ENCODE results near the gene ZNF469. TPM values are rescaled to one million over a fixed set of nuclear protein-coding genes. Genes with fewer than 3 reads are reported as not detected.

The ZNF469 gene
- total RNA-seq, 1 experiment from 2014 or later, result not detected

- no peaks in the 10 kb centered on the region for H3K79me2 ChIP-seq (ENCODE audit: low read length)
- H3K9me3 ChIP-seq (ENCODE audit: low read length), result no peaks in the 10 kb centered on the region
- no peak overlapping the region for H3K4me2 ChIP-seq (ENCODE audit: low read depth, low read length, poor library complexity, severe bottlenecking)
- H3K9me2 ChIP-seq (replicated peaks; ENCODE audit: insufficient read depth, low read length), result no peaks in the 10 kb centered on the region
- no peaks in the 10 kb centered on the region for H4K20me1 ChIP-seq (ENCODE audit: insufficient read depth, low read depth, low read length)
- H3K27me3 ChIP-seq (ENCODE audit: low read length), result no peaks in the 10 kb centered on the region
- H3K4me3 ChIP-seq (ENCODE audit: low read length), result no peak overlapping the region
- no peak overlapping the region for H3K9ac ChIP-seq (ENCODE audit: low read length)
- H3K36me3 ChIP-seq (ENCODE audit: insufficient read depth, low read length), result no peaks in the 10 kb centered on the region
- no peak overlapping the region for H2AFZ ChIP-seq (ENCODE audit: low read length)
- H3K27ac ChIP-seq (ENCODE audit: low read length), result no peak overlapping the region
- no peak for DNase-seq
- H3K4me1 ChIP-seq (ENCODE audit: low read length), result peaks cover 8% of the 10 kb centered on the region
These were observed 31.8 kb upstream of the ZNF469 start for GRCh38 chr16:88350922-88351321.

GRCh38 chr16:88351491-88352101 is 31.2 kb upstream of the ZNF469 start:
- Histone ChIP-seq H3K9me3 (ENCODE audit: low read length) (no peaks in the 10 kb centered on the region), H3K4me3 (ENCODE audit: low read length) (no peak overlapping the region), H4K20me1 (ENCODE audit: insufficient read depth, low read depth, low read length) (no peaks in the 10 kb centered on the region), H3K36me3 (ENCODE audit: insufficient read depth, low read length) (no peaks in the 10 kb centered on the region), H3K4me2 (ENCODE audit: low read depth, low read length, poor library complexity, severe bottlenecking) (no peak overlapping the region), H3K9me2 (replicated peaks; ENCODE audit: insufficient read depth, low read length) (no peaks in the 10 kb centered on the region), H2AFZ (ENCODE audit: low read length) (no peak overlapping the region), H3K27me3 (ENCODE audit: low read length) (no peaks in the 10 kb centered on the region), H3K27ac (ENCODE audit: low read length) (no peak overlapping the region), H3K4me1 (ENCODE audit: low read length) (peaks cover 8% of the 10 kb centered on the region), H3K9ac (ENCODE audit: low read length) (no peak overlapping the region), H3K79me2 (ENCODE audit: low read length) (no peaks in the 10 kb centered on the region)
- DNase-seq, result no peak

- Histone ChIP-seq H3K4me3 (ENCODE audit: low read length) (no peak overlapping the region), H3K27ac (ENCODE audit: low read length) (no peak overlapping the region)
These were observed 30.2 kb upstream of the ZNF469 start for GRCh38 chr16:88352261-88353200.

DNA sequence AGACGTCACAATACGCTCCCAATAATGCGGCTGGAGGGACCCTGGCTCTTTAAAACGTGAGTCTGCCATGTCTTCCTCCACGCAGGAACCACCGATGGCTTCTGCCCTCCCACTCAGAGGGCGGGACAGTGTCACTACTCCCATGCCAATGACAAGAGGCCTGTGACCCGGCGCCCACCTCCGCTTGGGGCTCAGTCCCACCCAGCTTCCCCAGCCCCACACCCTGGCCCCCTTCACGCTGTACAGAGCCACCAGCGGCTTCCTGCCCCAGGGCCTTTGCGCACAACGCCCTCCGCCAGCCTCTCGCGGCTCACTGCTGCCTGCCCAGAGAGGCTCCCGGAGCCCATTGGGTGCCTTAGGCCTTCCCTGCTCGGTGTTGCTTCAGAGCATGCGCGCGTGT is 29.5 kb upstream of the ZNF469 start:
- H3K27ac ChIP-seq (ENCODE audit: low read length), result no peak overlapping the region

More at GRCh38 chr16:88352261-88353200, 30.2 kb upstream of the ZNF469 start:
- Histone ChIP-seq H3K79me2 (ENCODE audit: low read length) (no peaks in the 10 kb centered on the region), H3K9me3 (ENCODE audit: low read length) (no peaks in the 10 kb centered on the region), H3K4me2 (ENCODE audit: low read depth, low read length, poor library complexity, severe bottlenecking) (no peak overlapping the region), H3K36me3 (ENCODE audit: insufficient read depth, low read length) (no peaks in the 10 kb centered on the region), H3K9me2 (replicated peaks; ENCODE audit: insufficient read depth, low read length) (no peaks in the 10 kb centered on the region), H3K9ac (ENCODE audit: low read length) (no peak overlapping the region), H4K20me1 (ENCODE audit: insufficient read depth, low read depth, low read length) (no peaks in the 10 kb centered on the region), H3K4me1 (ENCODE audit: low read length) (peaks cover 8% of the 10 kb centered on the region), H2AFZ (ENCODE audit: low read length) (no peak overlapping the region), H3K27me3 (ENCODE audit: low read length) (no peaks in the 10 kb centered on the region)
- DNase-seq, result no peak

GRCh38 chr16:88353691-88354090 is 29.1 kb upstream of the ZNF469 start:
- Histone ChIP-seq H2AFZ (ENCODE audit: low read length) (no peak overlapping the region), H3K9me2 (replicated peaks; ENCODE audit: insufficient read depth, low read length) (no peaks in the 10 kb centered on the region), H3K9me3 (ENCODE audit: low read length) (no peaks in the 10 kb centered on the region), H4K20me1 (ENCODE audit: insufficient read depth, low read depth, low read length) (no peaks in the 10 kb centered on the region), H3K36me3 (ENCODE audit: insufficient read depth, low read length) (no peaks in the 10 kb centered on the region), H3K27me3 (ENCODE audit: low read length) (no peaks in the 10 kb centered on the region), H3K9ac (ENCODE audit: low read length) (no peak overlapping the region), H3K4me3 (ENCODE audit: low read length) (no peak overlapping the region), H3K4me1 (ENCODE audit: low read length) (no peaks in the 10 kb centered on the region), H3K4me2 (ENCODE audit: low read depth, low read length, poor library complexity, severe bottlenecking) (no peak overlapping the region), H3K79me2 (ENCODE audit: low read length) (no peaks in the 10 kb centered on the region), H3K27ac (ENCODE audit: low read length) (no peak overlapping the region)
- no peak for DNase-seq

More for the DNA sequence above, 29.5 kb upstream of the ZNF469 start:
- no peak overlapping the region for H2AFZ ChIP-seq (ENCODE audit: low read length)
- H3K4me1 ChIP-seq (ENCODE audit: low read length), result peaks cover 2% of the 10 kb centered on the region
- H3K9ac ChIP-seq (ENCODE audit: low read length), result no peak overlapping the region
- no peaks in the 10 kb centered on the region for H3K36me3 ChIP-seq (ENCODE audit: insufficient read depth, low read length)
- no peaks in the 10 kb centered on the region for H3K9me3 ChIP-seq (ENCODE audit: low read length)
- no peaks in the 10 kb centered on the region for H3K27me3 ChIP-seq (ENCODE audit: low read length)
- H3K4me2 ChIP-seq (ENCODE audit: low read depth, low read length, poor library complexity, severe bottlenecking), result no peak overlapping the region
- DNase-seq, result no peak
- H4K20me1 ChIP-seq (ENCODE audit: insufficient read depth, low read depth, low read length), result no peaks in the 10 kb centered on the region
- no peaks in the 10 kb centered on the region for H3K9me2 ChIP-seq (replicated peaks; ENCODE audit: insufficient read depth, low read length)
- no peaks in the 10 kb centered on the region for H3K79me2 ChIP-seq (ENCODE audit: low read length)
- H3K4me3 ChIP-seq (ENCODE audit: low read length), result no peak overlapping the region

DNA sequence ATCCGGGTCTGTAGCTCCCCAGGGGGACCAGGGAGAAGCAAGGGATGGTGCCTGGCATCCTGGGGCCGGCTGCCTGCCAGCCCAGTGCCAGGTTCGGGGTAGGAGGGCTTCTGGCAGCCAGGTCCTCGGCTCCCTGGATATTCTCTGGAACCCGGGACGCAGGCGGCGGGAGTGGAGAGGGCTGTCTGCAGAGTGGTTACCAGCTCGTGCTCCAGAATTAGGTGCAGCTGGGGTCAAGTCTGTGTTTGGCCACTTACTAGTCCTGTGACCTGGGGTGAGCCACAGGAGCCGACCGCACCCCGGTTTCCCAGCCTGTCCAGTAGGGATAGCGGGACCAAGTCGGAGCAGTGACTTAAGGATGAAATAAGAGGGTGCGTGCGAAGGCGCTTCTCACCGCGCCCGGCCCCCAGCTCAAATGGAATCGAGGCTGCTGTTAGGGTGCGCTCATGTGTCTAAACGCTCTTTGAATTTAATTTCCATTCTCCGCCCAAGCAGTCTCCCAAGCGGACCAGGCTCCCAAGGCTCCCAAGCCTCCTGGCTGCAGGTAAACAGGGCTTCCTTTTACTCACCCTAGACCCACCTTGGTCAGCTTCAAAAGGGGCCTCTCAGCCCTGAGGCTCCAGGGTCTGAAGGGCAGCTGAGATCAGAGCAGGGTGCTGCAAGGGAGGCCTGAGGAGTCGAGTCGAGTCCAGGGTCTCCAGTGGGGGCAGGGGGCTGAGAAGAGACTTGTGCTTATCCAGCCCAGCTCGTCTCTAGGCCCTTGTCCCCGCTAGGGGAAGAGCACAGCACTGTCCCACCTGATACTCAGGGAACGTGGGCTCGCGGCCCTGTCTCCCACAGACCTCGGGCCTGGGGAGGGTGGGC is 28.3 kb upstream of the ZNF469 start:
- no peak for DNase-seq
- Histone ChIP-seq H2AFZ (ENCODE audit: low read length) (no peak overlapping the region), H3K27me3 (ENCODE audit: low read length) (no peaks in the 10 kb centered on the region), H3K9ac (ENCODE audit: low read length) (no peak overlapping the region), H3K4me1 (ENCODE audit: low read length) (no peaks in the 10 kb centered on the region), H3K79me2 (ENCODE audit: low read length) (no peaks in the 10 kb centered on the region), H3K27ac (ENCODE audit: low read length) (no peak overlapping the region), H3K4me3 (ENCODE audit: low read length) (no peak overlapping the region), H3K9me2 (replicated peaks; ENCODE audit: insufficient read depth, low read length) (no peaks in the 10 kb centered on the region), H3K36me3 (ENCODE audit: insufficient read depth, low read length) (no peaks in the 10 kb centered on the region), H4K20me1 (ENCODE audit: insufficient read depth, low read depth, low read length) (no peaks in the 10 kb centered on the region), H3K9me3 (ENCODE audit: low read length) (no peaks in the 10 kb centered on the region), H3K4me2 (ENCODE audit: low read depth, low read length, poor library complexity, severe bottlenecking) (no peak overlapping the region)

- H3K36me3 ChIP-seq (ENCODE audit: insufficient read depth, low read length), result no peaks in the 10 kb centered on the region
- H3K4me3 ChIP-seq (ENCODE audit: low read length), result no peak overlapping the region
- H3K9ac ChIP-seq (ENCODE audit: low read length), result no peak overlapping the region
- no peaks in the 10 kb centered on the region for H3K9me2 ChIP-seq (replicated peaks; ENCODE audit: insufficient read depth, low read length)
- H3K9me3 ChIP-seq (ENCODE audit: low read length), result no peaks in the 10 kb centered on the region
- no peak overlapping the region for H3K4me2 ChIP-seq (ENCODE audit: low read depth, low read length, poor library complexity, severe bottlenecking)
- H2AFZ ChIP-seq (ENCODE audit: low read length), result no peak overlapping the region
- no peak for DNase-seq
- no peaks in the 10 kb centered on the region for H3K4me1 ChIP-seq (ENCODE audit: low read length)
- H4K20me1 ChIP-seq (ENCODE audit: insufficient read depth, low read depth, low read length), result no peaks in the 10 kb centered on the region
- no peak overlapping the region for H3K27ac ChIP-seq (ENCODE audit: low read length)
- no peaks in the 10 kb centered on the region for H3K79me2 ChIP-seq (ENCODE audit: low read length)
- no peaks in the 10 kb centered on the region for H3K27me3 ChIP-seq (ENCODE audit: low read length)
These were observed 27.7 kb upstream of the ZNF469 start for GRCh38 chr16:88355093-88355388.

Measured in Karpas-422 (cell line).